ENCODE measurements around the gene ADCY7.

DNA sequence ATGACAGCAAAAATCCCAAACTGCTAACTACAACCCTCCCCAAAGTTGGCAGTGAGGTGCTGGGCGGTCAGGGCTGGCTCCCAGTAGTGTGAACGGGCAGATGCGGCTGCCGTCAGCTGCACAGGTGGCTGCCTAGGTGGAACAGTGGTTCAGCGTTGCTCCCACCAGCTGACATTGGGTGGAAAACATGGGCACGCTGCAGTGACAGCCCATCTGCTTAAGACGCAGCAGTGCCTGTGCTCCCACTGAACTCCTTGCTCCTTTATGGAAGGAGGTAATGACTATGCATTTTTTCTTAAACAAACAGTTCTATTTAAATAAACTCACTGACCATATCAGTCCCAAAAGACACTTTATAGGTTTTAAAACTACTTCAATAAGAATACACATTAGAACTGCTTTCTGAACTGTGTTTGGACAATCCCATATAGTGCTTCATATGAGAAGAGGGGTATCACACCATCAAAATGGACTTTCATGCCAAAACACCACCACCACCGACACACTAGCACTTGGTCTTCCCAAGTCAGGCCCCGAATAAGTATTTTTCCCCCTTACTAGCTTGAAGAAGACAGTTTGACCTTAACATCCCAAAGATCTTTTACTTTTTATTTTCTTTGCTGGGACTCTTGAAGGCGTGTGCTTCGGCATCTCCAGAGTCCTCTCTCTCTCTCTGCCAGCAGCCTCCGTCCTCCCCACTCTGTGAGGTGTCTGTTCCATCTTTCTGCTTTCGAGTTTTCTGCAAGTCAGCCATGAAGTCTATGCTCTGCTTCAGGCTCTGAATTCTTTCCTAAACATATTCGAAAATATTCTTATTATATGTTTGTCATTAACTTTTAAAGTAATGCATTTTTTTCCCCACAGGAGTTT, 68.0 kb downstream of the ADCY7 start:
- TF ChIP-seq, protein P1, sequence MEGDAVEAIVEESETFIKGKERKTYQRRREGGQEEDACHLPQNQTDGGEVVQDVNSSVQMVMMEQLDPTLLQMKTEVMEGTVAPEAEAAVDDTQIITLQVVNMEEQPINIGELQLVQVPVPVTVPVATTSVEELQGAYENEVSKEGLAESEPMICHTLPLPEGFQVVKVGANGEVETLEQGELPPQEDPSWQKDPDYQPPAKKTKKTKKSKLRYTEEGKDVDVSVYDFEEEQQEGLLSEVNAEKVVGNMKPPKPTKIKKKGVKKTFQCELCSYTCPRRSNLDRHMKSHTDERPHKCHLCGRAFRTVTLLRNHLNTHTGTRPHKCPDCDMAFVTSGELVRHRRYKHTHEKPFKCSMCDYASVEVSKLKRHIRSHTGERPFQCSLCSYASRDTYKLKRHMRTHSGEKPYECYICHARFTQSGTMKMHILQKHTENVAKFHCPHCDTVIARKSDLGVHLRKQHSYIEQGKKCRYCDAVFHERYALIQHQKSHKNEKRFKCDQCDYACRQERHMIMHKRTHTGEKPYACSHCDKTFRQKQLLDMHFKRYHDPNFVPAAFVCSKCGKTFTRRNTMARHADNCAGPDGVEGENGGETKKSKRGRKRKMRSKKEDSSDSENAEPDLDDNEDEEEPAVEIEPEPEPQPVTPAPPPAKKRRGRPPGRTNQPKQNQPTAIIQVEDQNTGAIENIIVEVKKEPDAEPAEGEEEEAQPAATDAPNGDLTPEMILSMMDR (IDR thresholded peaks at IDR 0.05; ENCODE audit: insufficient read depth, low read depth, low read length): no peak
- no peak for TF ChIP-seq EZH2 (IDR thresholded peaks at IDR 0.05; ENCODE audit: insufficient read depth, low read length)
